Body of pancreas (tissue), 4 donors: ENCODE results near the gene ZWILCH. TPM values are rescaled to one million over a fixed set of nuclear protein-coding genes. Genes with fewer than 3 reads are reported as not detected.

Experiments
- ATAC-seq: fragments of 150-250 bp; one replicate; pipeline ENCODE4 v1.9.1; 2016
- DNase-seq, 4 donors: peaks; one replicate each; pipeline ENCODE4 v3.0.0-alpha.2; 2019
- H3K27ac ChIP-seq, 4 donors: fragments of 200-600 bp; sonication (generic); 1 replicate in 3 of 4; 2 replicates in 1 of 4; pipeline versions ENCODE4 v1.5.1 to v1.6.1; 2016 to 2019; ENCODE audit warnings: mild to moderate bottlenecking in 1 of 4, mixed read lengths in 1 of 4, moderate library complexity in 1 of 4
- H3K27me3 ChIP-seq, 2 donors: fragments of 200-600 bp; sonication (generic); one replicate each; pipeline ENCODE4 v1.6.0; 2016; ENCODE audit warnings: mild to moderate bottlenecking in 1 of 2
- H3K36me3 ChIP-seq, 2 donors: fragments of 200-600 bp; sonication (generic); replicated peaks in 1 of 2; 2 replicates each; pipeline ENCODE4 v1.5.1; 2016; ENCODE audit warnings: low read depth in 2 of 2; ENCODE audit not compliant: insufficient read depth in 1 of 2
- H3K4me1 ChIP-seq: fragments of 200-600 bp; sonication (generic); one replicate; pipeline ENCODE4 v1.6.0; 2016
- H3K4me3 ChIP-seq, 2 donors: fragments of 200-600 bp; sonication (generic); 1 replicate in 1 of 2; 2 replicates in 1 of 2; pipeline ENCODE4 v1.5.1; 2016 to 2019
- H3K9me3 ChIP-seq, 3 donors: fragments of 200-600 bp; sonication (generic); 1 replicate in 2 of 3; 2 replicates in 1 of 3; pipeline ENCODE4 v1.5.1; 2016
- CTCF ChIP-seq, 7 experiments: fragments of 450-650 bp in 4 of 7; fragments of 200-600 bp in 3 of 7; sonication (generic) in 3 of 7; IDR thresholded peaks; one replicate each; pipeline ENCODE4 v1.5.1; 2016 to 2019; ENCODE audit warnings: antibody characterized with exemption in 7 of 7
- POLR2A ChIP-seq, 3 donors: fragments of 450-650 bp; IDR thresholded peaks; one replicate each; pipeline ENCODE4 v1.6.1; 2016; ENCODE audit warnings: antibody characterized with exemption in 3 of 3, mild to moderate bottlenecking in 2 of 3
- WGBS, 2 donors: methylation state at CpG; one replicate each; pipeline ENCODE4 v1.1.5; 2017; 5-methylcytosine and 5-hydroxymethylcytosine counted together
- intact Hi-C: fragments of 100-400 bp; cut with DNase I; formaldehyde crosslinking; loops from one replicate; pipeline ENCODE4 v1.15.1; 2023
- total RNA-seq, 2 donors: library from RNA; depleted of rRNA; stranded (reverse); fragments of >200 nt; gene quantifications; one replicate each; pipeline ENCODE4 v1.1.0, GENCODE V29; 2016

Gene ZWILCH
- total RNA-seq, 2 donors from 2014 or later = 0.99 to 1.8 TPM

- 71 to 74% methylated on average over 6 of the region's 6 CpGs for whole genome bisulfite sequencing, 2 donors
- peaks cover 0 to 8% of the 10 kb centered on the region in 2 donors for H3K36me3 ChIP-seq
Observed at GRCh38 chr15:66489179-66489791, 15.8 kb upstream of the ZWILCH start.

GRCh38 chr15:66491846-66492245 lies 13.3 kb upstream of the ZWILCH start:
- intact Hi-C loops = loop anchor here (10.0 kb wide), 1 partner anchor 107 kb away; the partner anchor contains the start of gene MAP2K1
- H3K27me3 ChIP-seq = no peaks in the 10 kb centered on the region
- ATAC-seq = no peak
- peaks cover 26% of the 10 kb centered on the region for H3K4me1 ChIP-seq
- H3K27ac ChIP-seq = no peak overlapping the region
- TF ChIP-seq CTCF (IDR thresholded peaks at IDR 0.05) (no peak), POLR2A (IDR thresholded peaks at IDR 0.05) (no peak)
- 94% methylated on average over 3 of the region's 3 CpGs for WGBS, 2 donors
- no peak for DNase-seq
- peaks cover 0 to 8% of the 10 kb centered on the region in 2 donors for H3K36me3 ChIP-seq
- H3K4me3 ChIP-seq = no peak overlapping the region
- H3K9me3 ChIP-seq = no peaks in the 10 kb centered on the region

More at GRCh38 chr15:66489179-66489791, 15.8 kb upstream of the ZWILCH start:
- no peak for DNase-seq
- no peaks in the 10 kb centered on the region for H3K27me3 ChIP-seq
- peak overlapping the region in 3 of 4 donors; percentile 57 to 64 (median 60) for H3K27ac ChIP-seq
- peaks cover 19% of the 10 kb centered on the region for H3K4me1 ChIP-seq
- H3K9me3 ChIP-seq = no peaks in the 10 kb centered on the region
- TF ChIP-seq POLR2A (IDR thresholded peaks at IDR 0.05) (no peak), CTCF (IDR thresholded peaks at IDR 0.05) (no peak)
- no peak for ATAC-seq
- intact Hi-C loops = no loop called here
- no peak overlapping the region for H3K4me3 ChIP-seq

GRCh38 chr15:66494262-66494661 lies 10.9 kb upstream of the ZWILCH start:
- DNase-seq = no peak
- peaks cover 0 to 8% of the 10 kb centered on the region in 2 donors for H3K36me3 ChIP-seq
- H3K9me3 ChIP-seq = no peaks in the 10 kb centered on the region
- TF ChIP-seq POLR2A (IDR thresholded peaks at IDR 0.05) (no peak), CTCF (IDR thresholded peaks at IDR 0.05) (no peak)
- no peaks in the 10 kb centered on the region for H3K27me3 ChIP-seq
- WGBS, 2 donors = 74 to 89% methylated on average over 2 of the region's 2 CpGs
- H3K4me3 ChIP-seq = no peak overlapping the region
- H3K4me1 ChIP-seq = peaks cover 33% of the 10 kb centered on the region
- intact Hi-C loops = loop anchor here (10.0 kb wide), 1 partner anchor 109 kb away; the partner anchor contains the start of gene MAP2K1
- no peak overlapping the region for H3K27ac ChIP-seq
- ATAC-seq = no peak

- TF ChIP-seq POLR2A (IDR thresholded peaks at IDR 0.05) (no peak), CTCF (IDR thresholded peaks at IDR 0.05) (no peak)
- intact Hi-C loops = loop anchor here (10.0 kb wide), 1 partner anchor 112 kb away; the partner anchor contains the start of gene MAP2K1
- H3K4me1 ChIP-seq = peaks cover 32% of the 10 kb centered on the region
- peak overlapping the region; percentile 50 to 73 for H3K4me3 ChIP-seq
- ATAC-seq (peak; percentile 15), DNase-seq (peak in 2 of 4 donors; percentile 13 to 18)
- peak overlapping the region; percentile 82 to 89 (median 88) for H3K27ac ChIP-seq
- H3K9me3 ChIP-seq = no peaks in the 10 kb centered on the region
- peaks cover 10 to 28% of the 10 kb centered on the region in 2 donors for H3K36me3 ChIP-seq
- WGBS, 2 donors = 0 to 7% methylated on average over 4 to 17 of the region's 17 CpGs
- H3K27me3 ChIP-seq = no peaks in the 10 kb centered on the region
Observed at GRCh38 chr15:66496951-66497501, 8.1 kb upstream of the ZWILCH start.
